NCI-H2029 (cell line): ENCODE data around the gene CHMP1B.
"Not testable (repeated sequence)": the region's sequence is repeated elsewhere in the genome, so short reads cannot be mapped to it uniquely, and the experiment has no call there.

Experiments
- DNase-seq: peaks from one replicate; lab custom pipeline; 2025; lab: John Stamatoyannopoulos, UW

Gene CHMP1B

DNA sequence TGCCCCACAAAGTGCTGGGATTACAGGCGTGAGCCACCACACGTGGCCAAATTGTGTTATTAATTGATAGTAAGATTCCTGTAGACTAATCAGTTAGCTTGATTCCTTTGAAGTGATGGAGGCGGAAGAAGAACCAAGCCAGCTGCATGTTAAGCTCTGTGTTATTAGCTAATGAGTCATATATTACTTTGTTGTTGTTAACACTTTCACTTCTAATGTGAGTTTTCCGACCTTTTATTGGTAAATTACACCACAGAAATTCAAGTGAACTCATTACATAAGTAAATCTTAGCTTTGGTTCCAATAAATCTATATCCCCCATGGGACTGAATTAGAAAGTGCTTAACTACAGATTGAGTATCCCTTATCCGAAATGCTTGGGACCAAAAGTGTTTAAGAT is 20.3 kb downstream of the CHMP1B start:
- no peak for DNase-seq

GRCh38 chr18:11872479-11873136 is 21.4 kb downstream of the CHMP1B start:
- DNase-seq = no peak

GRCh38 chr18:11873670-11874340 is 22.6 kb downstream of the CHMP1B start:
- DNase-seq = no peak

DNA sequence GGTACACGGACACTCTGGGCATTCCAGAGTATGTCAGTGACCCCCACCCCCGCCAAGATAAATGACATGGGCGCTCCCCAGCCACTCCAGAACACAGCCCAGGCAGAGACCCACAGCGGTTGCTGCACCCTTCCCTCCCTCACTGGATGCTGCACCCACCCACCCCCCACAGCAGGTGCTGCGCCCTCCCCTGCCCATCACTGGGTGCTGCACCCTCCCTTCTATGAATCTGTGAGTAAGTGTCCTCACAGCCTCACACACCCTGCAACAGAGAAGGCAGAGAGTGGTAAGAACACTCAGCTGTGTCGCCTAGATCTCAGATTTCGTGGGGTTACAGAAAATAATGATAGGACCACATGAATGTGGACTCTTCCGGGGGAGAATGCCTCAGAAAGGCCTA is 23.5 kb downstream of the CHMP1B start:
- no peak for DNase-seq

GRCh38 chr18:11877497-11878135 is 26.4 kb downstream of the CHMP1B start:
- no peak for DNase-seq

GRCh38 chr18:11880586-11881304 is 29.5 kb downstream of the CHMP1B start:
- no peak for DNase-seq

DNA sequence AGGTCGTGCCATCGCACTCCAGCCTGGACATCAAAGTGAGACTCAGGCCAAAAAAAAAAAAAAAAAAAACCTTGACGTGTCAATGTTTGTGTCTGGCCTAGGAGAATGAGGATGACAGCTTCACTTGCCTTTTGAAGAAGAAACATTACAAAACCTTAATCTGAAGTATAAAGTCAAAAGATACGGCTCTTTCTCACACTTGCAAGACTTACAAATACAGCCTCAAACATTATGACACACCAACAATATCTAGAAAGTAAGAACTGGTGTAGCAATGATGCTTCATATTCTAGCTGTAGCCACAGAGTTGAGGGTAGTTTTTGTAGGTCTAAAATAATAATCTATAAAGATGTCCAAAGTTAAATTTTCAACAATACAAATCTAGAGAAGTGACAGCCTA is 31.4 kb downstream of the CHMP1B start:
- DNase-seq = no peak

DNA sequence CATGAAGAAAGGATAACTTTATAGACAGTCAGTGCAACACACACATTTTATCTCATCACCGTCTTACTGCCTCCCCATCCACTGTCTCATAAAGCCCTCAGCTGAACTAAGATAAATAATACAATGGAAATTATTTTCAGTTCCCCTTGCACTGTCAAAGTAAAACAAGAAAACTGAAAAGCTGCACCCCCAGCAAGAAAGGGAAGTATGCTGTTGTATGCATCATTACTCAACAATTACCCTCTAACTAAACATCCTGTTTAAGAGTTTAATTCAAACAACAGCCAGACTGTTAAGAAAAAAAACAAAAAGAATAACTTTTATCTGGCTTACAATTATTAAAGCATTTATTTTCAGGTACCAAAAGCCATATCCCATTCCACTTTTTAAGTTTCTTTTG is 31.9 kb downstream of the CHMP1B start:
- DNase-seq = no peak

GRCh38 chr18:11884396-11885030 is 33.3 kb downstream of the CHMP1B start:
- DNase-seq = no peak

GRCh38 chr18:11885278-11885947 is 34.2 kb downstream of the CHMP1B start:
- DNase-seq = no peak

- no peak for DNase-seq
These were observed 35.4 kb downstream of the CHMP1B start for GRCh38 chr18:11886577-11887110.

DNA sequence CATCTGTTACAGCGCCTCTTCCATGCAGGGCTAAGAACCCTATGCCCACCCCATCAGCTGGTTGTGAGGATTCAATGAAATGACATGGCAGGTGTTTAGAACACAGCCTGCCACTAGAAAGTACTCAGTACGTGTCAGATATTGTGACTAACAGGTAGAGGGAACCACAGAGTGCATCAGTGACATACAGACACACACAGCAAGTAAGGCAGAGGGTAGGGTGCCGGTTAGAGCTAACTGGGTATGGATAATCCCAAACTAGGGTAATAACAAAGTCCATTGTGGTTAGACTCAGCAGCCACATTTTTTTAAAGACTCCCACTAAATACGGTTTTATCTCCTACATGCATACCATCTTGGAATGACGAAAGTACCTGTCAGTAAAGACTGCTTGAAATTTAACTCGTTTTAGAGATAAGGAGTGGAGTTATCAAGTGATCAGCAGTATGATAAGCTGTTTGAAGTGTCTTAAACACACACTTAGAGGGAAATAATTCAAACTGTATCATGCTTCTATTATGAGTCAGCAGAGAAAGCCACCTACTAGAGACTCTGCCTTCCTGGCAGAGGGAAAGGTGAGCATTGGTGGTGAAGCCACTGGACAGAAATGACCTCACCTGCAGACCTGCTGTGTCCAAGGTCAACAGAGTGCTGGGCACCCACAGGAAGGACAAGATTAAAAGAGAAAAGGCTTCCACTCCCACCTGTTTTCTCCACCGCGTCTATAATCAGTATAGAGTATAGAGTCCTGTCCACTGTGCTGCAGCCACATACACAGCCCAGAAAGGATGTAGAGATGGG is 36.3 kb downstream of the CHMP1B start:
- no peak for DNase-seq

GRCh38 chr18:11888726-11889125 is 37.5 kb downstream of the CHMP1B start:
- no peak for DNase-seq

- DNase-seq = no peak
These were observed 38.1 kb downstream of the CHMP1B start for GRCh38 chr18:11889284-11889683.

DNA sequence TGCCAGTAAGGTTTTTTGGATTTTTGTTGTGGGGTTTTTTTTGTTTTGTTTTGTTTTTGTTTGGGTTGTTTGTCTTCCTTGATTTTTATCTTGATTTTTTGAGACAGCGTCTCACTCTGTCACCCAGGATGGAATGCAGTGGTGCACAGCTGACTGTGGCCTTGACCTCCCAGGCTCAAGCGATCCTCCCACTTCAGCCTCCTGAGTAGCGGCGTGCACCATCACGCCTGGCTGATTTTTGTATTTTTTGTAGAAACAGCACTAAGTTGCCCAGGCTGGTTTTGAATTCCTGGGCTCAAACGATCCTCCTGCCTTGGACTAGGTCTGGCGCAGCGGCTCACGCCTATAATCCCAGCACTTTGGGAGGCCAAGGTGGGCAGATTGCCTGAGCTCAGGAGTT is 40.5 kb downstream of the CHMP1B start:
- no peak for DNase-seq

- DNase-seq = not testable (repeated sequence)
These were observed 41.2 kb downstream of the CHMP1B start for GRCh38 chr18:11892438-11892837.

GRCh38 chr18:11897781-11898180 is 46.6 kb downstream of the CHMP1B start:
- DNase-seq = no peak

GRCh38 chr18:11899063-11899462 is 47.9 kb downstream of the CHMP1B start:
- DNase-seq = no peak

DNA sequence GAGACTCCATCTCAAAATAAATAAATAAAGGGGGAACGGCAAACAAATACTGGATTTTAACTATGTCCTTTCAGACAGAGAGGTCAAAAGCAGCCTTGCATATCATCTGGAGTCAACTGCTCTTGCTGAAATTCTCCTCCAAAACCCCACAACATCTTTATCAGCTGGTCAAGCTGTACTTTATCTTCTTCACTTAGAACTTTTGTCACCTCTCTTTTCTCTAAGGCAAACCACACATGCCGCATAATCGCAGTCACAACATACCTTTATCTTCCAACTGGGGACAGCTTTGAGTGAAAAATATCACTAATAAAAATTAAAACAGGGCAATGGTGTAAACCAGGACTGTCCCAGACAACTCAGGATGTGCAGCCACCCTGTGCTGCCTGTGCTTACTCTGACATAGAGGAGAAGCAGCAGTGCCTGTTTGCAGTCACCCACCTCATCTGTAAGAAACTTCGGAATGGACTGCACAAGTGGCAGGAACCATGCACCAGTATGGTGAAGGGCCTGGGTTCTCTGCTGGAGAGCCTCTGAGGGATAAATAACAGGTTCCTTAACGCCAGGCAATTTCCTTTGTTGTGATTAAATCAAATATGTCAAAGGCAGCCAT is 50.7 kb downstream of the CHMP1B start:
- no peak for DNase-seq
